Right renal pelvis (tissue), 4 donors: ENCODE data around the gene ARF3. TPM values are rescaled to one million over a fixed set of nuclear protein-coding genes. Genes with fewer than 3 reads are reported as not detected.
A peak's percentile ranks its signal among the peaks of the same experiment; 100 is the strongest.

Experiments used
- DNase-seq, 4 donors: peaks; one replicate each; pipeline ENCODE4 v3.0.0-alpha.2; 2013; ENCODE audit warnings: low read depth in 4 of 4, low spot score in 3 of 4, missing footprints in 1 of 4
- polyA plus RNA-seq, 4 donors: library from polyadenylated mRNA; unstranded; fragments of 120-200 nt; gene quantifications; one replicate each; pipeline ENCODE4 v1.2.1, GENCODE V29; 2013; ENCODE audit not compliant: insufficient read length in 4 of 4

The ARF3 gene
- polyA plus RNA-seq, 4 donors: 133 to 150 (median 145) TPM

DNA sequence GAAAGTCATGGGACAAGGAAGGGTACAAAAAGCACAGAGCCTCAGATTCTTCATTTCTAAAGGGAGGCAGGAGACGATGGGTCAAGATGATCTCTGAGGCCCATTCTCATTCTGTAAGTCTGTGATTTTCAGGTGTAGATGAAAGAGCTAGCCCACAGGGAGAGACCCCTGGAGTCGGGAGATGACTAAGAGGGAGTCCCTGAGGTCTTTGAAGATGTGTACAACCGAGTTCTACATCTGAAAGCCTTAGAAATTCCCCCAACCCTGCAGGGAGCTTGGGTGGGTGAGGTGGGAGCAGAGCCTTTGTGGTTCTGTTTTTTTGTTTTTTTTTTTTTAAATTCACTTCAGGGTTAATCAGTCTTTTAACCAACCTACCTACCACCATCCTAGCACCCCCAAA lies 11.2 kb upstream of the ARF3 start:
- no peak for DNase-seq

DNA sequence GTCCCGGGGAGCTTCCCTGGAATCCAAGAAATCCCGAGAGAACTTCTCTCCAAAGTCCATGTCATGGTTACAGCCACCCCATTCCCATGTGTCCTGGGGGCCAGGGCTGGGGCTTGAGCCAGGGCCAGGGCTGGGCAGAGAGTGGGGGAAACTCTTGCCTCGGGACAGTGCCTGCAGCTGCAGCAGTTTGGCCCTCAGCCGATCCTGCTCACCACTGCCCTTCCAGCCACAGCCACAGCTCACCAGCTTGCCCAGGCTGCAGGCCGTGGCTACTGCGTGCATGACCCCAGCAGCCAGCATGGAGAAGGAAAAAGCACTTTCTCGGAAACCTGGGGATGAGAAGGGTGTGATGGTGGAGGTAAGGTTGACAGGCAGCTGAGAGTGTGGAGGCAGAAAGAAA lies 10.7 kb upstream of the ARF3 start:
- no peak for DNase-seq

DNA sequence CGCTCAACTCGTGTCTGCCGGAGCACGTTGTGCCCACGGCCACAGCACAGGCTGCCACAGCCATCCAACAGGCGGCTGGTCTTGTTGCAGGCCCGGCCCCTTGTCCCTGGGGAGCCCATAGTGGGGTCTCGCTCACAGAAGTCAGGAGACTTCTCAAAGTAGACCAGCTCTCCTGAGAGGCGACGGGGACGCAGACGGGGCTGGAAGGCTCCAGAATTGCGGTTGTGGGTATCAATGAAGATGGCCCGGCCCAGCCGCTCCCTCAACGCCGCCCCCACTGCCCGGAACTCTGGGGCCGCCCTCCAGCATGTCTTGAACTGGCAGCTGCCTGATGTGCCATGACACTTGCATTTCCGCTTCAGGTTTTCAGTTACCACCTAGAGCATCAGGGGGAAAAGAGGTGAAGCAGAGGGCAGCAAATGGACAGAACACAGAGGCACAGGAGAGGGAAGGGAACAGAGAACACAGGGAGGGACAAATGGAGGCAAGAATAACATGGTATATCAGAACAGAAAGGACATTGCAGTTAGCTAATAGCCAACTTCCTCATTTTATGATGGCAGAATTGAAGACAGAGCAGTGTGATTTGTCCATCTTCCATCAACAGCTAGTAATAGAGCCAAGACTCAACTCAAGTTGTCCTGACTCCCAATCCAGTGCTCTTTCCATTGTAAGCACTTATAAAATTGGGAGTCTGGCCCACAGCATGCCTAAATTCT lies 9.0 kb upstream of the ARF3 start:
- DNase-seq: no peak

DNA sequence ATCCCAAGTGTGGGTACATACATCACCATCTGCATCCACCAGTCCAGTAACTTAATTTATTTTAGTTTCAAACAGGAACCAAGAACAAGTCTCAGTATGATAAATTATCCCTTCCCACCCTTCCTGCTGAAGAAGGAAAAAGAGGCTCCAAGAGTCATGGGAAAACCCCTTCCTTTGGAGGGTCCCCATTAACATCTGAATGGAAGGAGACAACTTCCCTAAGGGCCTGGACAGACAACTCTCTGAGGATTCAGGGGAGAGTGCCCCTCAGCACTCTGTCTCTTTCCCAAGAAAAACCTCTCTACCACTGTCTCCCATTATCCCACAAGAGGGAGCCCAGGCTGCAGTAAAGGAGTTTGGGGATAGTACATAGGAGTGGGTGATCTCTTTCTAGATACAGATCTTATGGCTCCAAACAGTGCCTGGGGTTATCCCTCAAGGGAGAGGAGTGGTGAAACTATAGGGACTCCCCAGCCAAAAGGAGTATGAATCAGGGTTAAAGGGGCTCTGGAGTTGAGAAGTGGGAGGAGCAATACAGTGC lies 8.1 kb upstream of the ARF3 start:
- DNase-seq: no peak

DNA sequence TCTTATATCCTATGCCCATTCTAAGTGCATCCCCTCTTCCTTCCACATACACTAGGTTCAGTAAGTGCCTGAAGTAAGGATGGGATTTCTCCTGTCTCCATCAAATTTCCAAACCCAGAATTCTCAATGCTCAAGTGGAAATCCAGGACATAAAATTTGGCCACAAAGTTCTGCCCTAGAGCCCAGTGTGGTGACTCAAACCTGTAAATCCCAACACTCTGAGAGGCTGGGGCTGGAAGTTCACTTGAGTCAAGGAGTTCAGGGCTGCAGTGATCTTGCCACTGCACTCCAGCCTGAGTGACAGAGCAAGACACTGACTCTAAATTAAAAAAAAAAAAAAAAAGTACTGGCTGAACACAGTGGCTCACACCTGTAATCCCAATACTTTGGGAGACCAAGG lies 4.5 kb upstream of the ARF3 start:
- no peak for DNase-seq

DNA sequence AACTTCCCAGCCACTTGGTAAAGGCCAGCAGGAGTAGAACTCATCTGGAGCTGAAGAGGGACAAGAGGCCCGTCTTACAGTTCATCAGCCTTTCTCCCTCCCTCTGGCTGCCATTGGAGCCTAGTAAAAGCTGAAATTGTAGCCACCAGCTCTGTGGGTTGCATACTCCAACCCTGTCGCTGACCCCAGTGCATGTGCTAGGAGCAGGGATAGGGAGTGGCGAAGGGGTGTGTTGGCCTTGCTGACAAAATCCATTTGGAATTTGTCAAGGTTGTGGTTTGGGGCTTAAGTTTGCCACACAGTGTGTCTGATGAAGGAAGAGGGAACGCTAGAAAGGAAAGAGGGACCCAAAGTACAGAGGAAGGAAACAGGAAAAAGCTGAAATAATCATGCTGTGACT lies 4.0 kb upstream of the ARF3 start:
- no peak for DNase-seq

DNA sequence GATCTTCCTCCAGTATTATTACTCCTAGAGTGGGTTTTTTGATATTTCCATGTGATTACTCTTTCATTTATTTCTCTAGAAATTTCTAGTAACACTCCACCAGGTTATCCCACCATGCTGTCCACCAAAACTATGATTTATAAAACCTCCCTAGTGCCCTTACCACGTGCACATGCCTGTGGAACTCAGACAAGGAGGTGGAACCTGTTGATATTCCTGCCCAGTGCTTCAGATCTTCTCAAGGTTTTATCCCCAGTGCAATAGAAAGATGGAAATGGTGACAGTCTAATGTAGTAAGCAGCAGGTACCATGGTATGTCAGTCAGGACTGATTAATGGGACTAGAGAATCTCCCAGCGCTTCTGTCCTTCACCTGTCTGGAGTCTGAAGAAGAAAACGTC lies 3.5 kb upstream of the ARF3 start:
- DNase-seq: no peak

DNA sequence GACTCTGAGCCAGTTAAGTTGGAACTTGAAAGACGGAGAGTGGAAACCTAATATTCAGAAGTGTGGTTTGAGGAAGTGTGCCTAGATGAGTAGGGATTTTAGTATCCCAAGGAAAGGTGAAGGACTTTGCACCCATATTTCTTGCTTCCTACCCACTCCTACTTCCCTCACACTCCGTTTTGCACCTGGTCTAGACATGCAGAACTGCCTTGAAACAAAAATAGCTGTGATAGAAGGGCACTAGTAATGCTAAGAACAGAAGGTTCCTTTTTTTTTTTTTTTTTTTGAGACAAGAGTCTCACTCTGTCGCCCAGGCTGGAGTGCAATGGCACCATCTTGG lies 732 bp upstream of the ARF3 start:
- no peak for DNase-seq

DNA sequence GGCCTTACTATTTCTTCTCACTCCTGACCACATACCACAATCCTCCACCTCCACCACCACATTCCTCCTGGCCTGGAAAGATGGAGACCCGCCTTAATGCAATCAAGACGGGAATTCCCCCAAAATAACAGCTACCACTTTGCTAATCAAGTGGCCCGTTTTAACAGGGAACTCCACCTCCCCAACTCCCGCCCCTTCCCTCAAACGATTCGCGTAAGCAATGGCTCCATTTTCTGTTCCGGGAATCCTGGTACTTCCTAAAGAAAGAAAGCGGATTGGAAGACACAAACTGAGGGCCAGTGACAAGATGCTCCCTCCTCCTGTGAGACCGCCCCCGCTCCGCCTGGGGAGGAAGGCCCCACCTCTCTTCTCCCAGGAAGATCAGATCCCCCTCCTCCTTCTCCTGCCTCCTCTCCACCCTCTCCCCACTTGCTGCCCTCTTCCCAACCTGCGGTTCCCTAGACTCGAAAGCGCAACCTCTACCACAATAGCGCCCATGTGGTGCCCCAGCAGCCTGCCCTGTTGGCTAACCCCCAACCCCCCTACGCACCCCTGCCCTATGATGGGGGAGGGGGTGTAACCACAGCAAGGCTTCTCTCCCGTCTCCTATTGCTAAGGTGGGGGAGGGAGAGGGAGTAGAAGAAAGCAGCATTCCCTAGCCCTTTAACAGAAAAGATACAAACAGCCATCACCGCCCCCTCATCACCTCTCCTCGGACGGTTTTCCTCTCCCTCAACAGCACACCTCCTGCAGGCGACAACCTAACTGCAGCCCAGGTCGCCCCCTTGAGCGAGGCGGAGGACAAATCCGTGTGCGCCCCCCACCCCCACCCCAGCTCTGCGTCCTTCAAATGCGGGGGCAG lies 777 bp downstream of the ARF3 start:
- peak; percentile 62 to 88 (median 86) for DNase-seq

DNA sequence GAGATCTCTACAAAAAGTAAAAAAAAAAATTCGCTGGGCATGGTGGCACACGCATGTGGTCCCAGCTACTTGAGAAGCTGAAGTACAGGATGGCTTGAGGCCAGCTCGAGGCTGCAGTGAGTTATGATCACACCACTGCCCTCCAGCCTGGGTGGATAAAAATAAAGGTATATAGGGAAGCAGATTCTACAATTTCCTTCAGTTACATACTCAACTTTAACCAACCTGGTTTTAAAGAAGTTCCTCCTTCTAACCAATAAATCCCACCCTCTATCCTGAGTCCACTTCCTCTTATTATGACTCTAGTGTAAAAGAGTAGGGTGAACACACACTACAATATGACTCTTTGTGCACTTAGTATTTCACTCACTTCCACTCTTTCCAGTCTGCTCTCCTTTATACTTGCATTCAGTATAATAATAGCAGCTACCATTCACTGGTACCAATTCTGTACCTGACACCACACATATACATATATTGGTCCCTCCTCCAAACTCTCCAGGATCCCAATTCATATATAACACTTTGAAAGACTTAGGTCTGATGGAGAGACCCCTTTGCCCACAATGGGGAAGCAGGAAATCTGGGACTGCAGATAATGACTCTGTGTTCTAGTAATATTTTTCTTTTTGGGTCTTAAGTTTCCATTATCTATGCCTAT lies 2.3 kb downstream of the ARF3 start:
- DNase-seq: no peak

DNA sequence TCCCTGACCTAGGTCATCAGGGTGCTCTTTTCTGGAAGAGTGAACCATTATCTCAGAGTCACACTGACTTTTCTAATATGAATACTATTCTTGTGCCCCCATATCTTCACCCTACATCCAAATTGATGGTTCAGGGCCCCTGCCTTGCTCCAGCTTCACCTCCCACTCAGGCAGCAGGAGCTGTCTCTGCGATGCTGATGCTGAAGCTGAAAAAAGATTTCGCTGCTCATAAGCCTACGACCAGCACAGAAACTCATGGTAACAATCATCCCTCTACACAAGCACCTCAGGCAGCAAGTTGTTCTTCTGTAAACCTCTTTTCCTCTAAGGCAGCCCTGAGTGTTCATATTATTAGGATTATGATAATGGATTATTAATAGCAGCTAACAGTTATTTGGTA lies 3.2 kb downstream of the ARF3 start:
- no peak for DNase-seq

DNA sequence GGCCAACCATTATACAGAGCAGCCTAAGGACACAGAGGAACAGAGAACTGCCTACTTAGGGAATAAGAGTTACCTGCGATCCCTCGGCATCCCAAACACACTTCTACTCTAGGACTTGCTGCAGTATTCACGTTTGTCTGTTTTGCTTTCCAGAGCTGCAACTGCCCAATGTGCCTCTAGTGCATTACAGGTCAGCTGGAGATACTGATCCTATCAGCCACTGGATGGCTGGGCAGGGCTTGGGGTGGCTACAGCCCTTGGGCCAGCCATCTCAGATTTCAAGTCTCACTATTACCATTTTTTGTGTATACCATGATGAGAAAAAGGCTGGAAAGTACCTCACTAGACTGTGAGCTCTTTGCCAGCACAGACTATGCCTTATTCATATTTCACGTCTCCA lies 4.6 kb downstream of the ARF3 start:
- DNase-seq: no peak

DNA sequence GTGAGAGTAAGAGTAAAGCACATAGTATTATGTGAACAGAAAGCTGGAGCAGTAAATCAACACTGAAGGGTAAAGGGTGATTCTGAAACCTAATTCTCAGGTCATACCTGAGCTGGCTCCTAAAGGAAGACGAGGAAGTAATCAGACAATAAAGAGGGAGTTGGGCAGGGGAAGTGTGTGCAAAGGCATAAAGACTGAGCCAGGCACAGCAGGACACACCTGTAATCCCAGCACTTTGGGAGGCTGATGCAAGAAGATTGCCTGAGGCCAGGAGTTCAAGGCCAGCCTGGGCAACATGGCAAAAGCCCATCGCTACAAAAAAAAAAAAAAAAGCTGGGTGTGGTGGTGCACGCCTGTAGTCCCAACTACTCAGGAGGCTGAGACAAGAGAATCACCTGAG lies 9.6 kb downstream of the ARF3 start:
- no peak for DNase-seq

DNA sequence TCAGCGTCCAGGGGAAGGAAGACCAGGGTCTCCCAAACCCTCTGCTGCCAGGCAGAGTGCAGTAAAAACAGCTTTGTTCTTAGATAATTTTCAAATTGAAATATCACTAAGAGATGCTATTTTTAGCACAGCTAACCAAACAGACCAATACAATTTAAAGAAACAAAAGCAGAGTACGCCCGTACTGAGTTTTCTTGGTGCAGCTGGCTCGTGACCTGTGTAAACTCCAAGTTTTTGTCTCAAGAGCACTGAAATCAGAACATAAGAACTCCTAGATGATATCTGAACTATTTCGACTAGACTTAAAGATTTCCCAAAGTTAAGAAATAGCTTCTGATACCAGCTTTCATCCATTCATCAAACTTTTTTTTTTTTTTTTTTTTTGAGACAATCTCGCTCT lies 10.3 kb downstream of the ARF3 start:
- DNase-seq: no peak

DNA sequence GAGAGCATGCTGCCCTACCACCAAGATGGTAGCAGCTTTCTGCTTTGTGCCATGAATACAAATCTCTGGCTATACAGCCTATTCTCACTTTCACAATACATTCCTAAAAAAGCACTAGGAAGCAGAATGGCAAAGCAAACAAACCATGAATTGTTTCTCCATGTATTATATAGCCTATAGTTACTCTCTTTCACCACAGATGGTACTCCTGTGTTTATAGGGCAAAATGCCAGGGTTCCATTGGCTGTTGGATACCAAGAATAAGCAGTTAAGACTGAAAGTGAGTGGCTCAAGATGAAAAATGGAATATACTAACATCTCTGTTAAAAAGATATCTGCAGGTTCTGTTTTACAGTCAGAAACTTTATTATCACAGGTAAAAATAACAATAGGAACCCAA lies 11.1 kb downstream of the ARF3 start:
- no peak for DNase-seq

DNA sequence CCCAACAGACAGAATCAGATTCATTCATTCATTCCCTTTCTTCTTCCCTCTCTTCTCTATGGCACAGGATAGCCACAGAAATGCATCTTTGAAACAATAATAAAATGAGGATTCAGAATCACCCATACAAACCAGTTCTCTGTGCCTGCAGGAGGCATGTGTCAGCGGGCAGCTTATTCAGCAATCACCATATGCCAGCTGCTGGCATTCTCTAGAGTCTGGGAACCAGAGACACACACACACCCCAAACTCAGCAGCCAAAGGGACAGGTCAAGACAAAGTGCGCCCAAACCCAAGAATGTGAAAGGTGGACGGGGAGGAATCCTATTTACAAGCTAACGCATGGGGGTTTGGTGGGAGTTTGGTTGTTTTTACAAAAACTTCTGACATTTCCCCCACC lies 14.1 kb downstream of the ARF3 start:
- DNase-seq: no peak

DNA sequence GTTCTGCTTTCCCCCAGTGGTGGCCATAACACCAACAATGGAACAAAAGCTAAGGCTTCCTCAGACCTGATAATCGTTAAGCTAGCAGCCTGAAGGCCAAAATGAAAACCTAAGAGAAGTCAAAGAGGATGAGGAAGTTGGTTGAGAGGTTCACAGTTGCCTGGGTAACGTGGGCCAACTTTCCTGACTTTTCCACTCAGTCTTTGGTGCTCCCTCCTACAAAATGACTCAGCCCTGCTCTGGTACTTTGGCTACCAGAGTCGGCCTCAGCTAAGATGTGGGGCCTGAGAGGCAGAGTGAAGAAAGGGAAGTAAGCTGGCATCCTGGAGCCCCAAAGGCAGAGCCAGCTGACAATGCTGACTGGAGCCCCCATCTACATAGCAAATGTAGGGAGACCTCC lies 17.1 kb downstream of the ARF3 start:
- DNase-seq: no peak

DNA sequence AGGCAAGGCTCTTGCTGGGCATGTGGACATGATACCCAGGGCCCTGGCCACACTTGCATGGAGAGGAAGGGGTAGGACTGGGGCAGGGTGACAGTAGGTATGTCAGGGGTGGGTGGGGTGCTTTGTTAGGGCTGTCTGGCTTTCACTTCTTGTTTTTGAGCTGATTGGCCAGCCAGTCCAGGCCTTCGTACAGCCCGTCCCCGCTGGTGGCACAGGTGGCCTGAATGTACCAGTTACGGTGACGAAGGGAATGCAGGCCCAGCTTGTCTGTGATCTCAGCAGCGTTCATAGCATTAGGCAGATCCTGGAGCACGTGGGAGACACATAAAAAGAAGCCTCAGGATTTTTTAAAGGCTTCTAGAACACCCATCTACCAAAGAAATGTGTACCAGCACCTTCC lies 18.5 kb downstream of the ARF3 start:
- no peak for DNase-seq

DNA sequence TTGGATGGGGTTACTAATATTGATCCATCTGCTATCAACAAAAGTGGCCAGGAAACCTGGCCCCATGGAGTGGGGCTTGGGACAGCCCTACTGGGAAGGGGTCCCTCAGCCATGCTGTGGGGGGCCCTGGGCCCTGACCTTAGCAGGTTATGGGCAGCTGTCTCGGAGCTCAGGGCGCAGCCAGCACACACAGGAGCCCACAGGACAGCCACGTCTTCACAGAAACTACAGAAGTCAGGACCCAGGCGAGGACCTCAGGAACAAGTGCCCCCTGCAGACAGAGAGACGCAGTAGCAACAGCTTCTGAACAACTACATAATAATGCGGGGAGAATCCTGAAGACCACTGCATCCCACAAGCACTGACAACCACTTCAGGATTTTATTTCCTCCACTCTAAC lies 20.1 kb downstream of the ARF3 start:
- DNase-seq: no peak

DNA sequence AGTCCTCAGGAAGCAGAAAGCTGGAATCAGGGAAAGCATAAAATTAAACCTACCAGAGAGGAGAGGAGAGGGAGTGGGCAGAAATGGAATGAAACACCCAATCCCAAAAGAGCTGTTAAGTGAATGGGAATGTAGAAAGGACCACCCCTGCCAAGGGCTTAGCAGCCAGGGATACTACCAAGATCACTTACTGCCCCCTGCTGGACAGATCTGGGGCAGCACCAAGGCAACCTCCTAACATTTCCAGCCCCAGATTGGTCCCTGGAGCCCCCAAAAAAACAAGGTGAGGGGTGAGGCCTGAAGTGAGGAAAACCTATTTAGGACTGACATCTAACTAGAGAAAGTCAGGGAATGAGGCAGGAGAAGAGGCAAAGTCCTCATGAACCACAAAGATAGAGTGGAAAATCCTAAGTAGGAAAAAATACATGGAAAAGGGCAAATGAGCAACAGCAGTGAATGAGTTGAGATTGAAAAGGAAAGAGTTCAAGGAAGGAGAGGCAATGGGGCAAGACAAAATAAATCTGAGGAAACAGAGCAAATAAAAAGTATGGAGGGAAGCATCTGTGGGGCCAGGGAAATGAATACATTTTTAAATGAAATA lies 20.8 kb downstream of the ARF3 start:
- peak in 3 of 4 donors; percentile 31 to 54 (median 45) for DNase-seq

DNA sequence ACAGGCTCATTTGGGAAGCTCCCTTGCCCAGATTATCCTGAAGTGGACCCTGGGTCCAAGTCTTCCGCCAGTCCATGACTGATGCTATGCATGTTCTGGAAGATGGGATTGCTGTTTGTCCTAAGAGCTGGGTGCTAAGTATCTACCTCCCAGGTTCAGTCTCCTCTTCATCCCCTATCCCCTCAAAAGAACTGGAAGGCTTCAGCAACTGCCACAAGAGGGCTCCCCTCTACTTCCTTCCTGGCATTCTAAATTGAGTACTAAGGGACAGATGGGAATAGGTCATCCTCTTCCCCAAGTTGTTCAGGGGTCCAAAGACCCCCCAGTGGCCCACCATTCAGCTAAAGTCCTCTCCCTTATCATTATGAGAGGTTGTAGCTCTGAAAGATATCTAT lies 23.0 kb downstream of the ARF3 start:
- DNase-seq: no peak
